HG03045 (cell line): ENCODE data around the gene IL1RL1.
"Not testable (repeated sequence)": the region's sequence is repeated elsewhere in the genome, so short reads cannot be mapped to it uniquely, and the experiment has no call there.

Experiments used
- ATAC-seq: cut with Tn5 transposase; IDR thresholded peaks from one replicate; pipeline ENCODE4 v1.9.1; 2021; ENCODE audit warnings: mild to moderate bottlenecking, moderate library complexity; ENCODE audit not compliant: unreplicated experiment

Gene IL1RL1

DNA sequence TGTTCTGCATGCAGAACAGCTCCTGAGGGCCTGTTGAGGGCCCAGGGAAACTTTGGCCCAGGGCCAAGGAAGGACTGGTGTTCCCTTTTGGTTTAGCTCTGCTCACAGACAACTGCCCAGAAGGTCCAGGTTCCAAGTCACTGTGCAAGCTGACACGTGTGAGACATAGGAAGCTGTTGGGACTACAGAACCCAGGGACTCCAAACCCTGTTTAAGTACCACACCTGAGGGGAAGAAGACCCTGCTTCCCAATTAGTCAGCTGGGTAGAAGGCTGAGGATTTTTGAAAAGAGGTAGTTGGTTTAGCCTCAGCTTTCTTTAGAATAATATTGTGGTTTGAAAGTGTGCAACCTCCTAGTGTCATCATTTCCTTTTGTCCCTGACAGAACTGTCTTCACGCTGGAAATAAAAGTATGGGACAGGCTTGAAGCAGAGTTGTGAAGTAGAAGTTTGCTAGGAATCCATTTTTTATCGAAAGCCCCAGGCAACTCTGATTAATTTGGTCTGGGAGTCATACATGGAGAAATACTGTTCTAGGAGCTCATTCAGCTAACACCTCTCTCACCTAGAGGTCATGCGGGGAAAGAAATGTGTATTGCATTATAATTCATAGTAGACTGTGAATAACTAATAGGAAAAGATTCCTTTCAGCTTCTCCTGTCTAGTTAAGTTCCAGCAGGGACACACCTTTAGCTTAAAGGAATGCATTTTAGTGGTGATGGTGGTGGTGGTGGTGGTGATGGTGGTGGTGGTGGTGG lies 19.9 kb upstream of the IL1RL1 start:
- ATAC-seq, result no peak

DNA sequence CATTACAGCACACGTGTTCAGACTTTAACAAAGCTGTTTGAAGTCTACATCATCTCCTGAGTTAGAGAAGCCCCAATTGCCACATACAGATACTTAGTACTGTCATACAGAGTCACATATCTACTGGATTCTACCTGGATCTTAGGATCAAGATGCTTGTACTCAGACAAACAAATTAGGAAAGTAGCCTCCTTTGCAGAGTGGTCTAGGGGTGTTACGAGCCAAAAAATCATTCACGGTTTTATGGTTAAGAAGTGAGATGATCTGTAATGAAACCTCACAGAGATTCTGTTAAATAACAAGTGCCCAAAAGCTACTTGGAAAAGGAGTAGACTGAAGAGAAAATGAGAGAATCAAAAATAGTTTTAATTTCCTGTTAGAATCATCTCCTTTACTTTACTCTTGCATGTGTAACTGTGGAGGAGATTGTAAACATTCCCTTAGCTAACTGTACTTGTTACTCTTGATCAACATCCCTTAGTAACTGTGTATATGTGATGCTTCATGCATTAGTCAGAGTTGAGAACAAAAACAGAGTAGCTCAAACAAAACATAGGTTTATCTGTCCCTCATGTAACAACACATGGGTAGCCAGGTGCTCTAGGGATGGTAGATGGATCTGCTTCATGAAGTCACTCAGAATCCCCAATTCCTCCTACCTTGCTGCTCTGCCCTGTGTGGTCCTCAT lies 16.4 kb upstream of the IL1RL1 start:
- ATAC-seq, result no peak

DNA sequence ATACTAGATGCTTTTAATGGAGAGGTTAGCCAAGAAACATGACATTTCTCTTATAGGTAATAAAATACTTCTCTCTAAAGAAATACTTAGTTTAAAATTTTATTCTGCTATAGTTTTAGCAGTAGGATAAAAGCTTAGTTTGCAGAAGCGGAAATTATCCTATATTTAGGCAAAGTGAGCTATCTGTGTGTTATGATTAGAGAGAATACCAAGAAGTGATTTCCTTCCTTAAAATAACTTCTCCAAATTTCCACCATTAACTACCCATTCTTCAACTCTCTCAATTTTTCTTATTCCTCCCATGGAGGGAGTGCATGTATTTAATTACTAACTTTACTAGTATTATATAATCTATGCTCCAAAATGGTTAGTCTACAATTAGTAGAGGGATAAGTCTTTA lies 15.8 kb upstream of the IL1RL1 start:
- ATAC-seq, result no peak

- no peak for ATAC-seq
Observed at GRCh38 chr2:102296449-102296848, 14.9 kb upstream of the IL1RL1 start.

- no peak for ATAC-seq
Observed at GRCh38 chr2:102297891-102298290, 13.5 kb upstream of the IL1RL1 start.

DNA sequence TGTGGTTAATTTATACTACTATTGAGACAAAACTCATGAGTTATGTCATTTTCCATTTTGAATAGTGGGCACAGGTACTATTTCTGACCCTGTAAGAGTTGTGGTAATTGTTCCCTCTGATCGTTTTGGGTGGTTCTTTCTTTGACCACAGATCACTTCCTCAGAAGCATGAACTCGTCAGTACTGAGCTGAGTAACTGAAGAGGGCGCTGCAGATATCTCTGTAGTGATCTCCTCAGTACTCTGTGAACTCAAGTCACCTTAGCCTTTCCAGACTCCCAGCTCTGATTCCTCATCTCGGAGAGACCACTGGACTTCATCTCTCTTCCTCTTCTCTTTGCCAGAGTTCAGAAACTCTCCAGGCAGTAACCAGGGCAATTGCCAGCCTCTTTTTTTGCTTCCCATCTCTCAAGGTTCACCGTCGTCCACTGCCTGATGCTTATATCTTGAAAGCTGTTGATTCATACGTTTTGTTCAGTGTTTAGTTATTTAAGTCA lies 9.4 kb upstream of the IL1RL1 start:
- ATAC-seq, result no peak

DNA sequence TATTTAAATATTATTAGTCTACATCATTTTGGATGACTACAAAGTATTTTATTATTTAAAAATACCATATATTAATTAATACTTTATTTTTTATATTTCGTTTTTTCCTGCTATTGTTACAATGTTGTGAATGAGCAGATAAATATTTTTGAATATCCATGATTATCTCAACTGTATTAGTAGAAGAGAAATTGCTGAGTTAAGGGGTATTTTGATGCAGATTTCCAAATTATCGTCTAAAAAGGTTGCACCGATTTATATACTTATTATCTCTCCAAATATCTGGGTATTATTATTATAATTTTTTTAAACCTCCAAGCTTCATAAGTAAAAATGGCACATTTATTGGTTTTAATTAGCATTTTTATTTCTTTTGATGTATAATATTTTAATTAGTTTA lies 8.9 kb upstream of the IL1RL1 start:
- ATAC-seq, result no peak

GRCh38 chr2:102303589-102303988 lies 7.8 kb upstream of the IL1RL1 start:
- ATAC-seq, result no peak

- ATAC-seq, result no peak
Observed at GRCh38 chr2:102304268-102304667, 7.1 kb upstream of the IL1RL1 start.

DNA sequence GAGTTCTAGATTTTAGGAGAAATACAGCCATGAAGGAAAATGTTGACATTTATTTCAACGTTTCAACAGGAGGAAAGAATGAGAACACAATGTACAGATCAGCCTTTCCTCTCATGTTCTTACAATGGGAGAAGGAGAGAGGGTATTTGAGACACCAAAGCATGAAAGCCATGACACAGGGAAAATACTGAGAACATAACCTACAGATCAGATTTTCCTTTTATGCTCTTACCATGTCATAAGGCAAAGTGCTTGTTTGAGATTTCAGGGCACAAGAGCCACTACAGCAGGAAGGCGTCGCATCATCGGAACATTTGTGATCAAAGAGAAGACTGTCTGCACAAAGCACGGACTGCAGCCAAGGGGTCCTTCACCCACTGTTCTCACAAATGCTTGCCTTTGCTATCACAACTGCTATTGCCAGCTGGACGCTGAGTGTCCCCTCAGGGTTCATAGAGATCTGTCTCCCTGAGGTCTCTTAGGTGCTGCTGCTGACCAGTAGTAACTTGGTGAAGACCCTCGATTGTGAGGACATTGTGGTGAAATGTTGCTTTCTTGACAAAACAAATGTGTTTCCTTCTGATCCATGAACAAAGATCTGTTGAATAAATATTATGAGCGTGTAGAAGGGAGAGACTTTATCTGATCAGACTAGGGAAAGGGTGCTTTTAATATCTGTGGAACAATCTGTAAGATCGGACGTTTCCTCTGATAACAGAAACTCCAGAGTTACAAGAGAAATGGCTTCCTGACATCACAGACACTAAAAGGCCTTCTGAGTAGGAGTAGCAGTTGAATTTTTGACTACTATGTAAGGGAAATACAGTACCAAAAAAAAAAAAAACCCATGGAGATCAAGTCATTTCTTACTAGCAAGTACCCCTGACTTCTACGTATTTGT lies 6.4 kb upstream of the IL1RL1 start:
- ATAC-seq, result no peak

DNA sequence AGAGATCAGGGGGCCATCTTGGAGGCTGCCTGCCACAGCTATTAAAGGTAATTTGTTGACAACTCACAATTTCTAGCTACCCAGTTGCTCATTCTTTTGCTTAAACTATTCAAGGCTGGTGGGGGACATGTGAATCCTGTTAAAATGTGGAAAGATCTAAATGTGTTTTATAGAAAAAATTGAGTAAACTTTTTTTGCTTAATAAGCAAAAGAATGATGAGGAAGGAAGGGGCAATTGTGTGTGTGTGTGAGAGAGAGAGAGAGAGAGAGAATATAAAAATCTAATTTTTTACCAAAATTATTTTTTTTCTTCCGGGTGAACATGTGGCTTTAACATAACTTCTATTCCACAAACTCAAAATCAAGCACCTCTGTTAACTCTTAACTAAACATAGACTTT lies 5.2 kb upstream of the IL1RL1 start:
- ATAC-seq, result no peak

DNA sequence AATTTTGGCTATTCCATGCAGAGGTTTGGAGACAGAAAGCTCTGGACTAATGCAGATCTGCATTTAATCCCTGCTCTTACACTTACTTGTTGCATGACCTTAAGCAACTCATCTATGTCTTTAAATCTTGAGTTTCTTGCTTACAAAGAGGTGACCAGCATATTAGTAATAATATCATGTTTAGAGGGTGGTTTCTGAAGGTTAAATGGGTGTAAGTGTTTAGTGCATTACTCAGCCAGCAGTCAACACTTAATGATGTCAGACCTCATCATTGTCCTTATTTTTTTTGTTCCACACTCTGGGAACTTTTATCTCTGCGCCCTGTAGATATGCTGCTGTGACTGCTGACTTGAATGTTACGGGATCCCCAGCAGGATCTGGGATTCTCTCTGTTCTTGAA lies 1.7 kb downstream of the IL1RL1 start:
- no peak for ATAC-seq

GRCh38 chr2:102313471-102313870 lies 2.1 kb downstream of the IL1RL1 start:
- ATAC-seq, result no peak

GRCh38 chr2:102313950-102314349 lies 2.6 kb downstream of the IL1RL1 start:
- no peak for ATAC-seq

DNA sequence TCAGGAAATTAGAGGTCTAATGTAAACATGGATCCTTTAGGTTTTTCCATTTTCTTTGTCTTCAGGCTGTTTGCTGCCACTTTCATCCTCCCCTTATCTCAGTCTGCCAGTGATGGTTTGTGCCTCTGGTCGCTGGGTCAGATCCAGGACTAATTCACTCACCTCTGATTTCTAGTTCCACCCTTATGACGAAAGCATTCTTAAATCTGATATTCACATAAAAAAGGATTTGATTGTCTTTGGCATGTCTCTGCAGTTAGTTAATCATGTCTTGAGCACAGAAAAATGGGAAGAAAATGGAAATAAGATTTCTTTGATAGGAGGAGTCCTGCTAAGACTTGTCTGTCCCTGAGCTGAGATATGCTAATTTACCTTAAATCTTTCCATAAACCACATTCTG lies 4.6 kb downstream of the IL1RL1 start:
- ATAC-seq, result no peak

DNA sequence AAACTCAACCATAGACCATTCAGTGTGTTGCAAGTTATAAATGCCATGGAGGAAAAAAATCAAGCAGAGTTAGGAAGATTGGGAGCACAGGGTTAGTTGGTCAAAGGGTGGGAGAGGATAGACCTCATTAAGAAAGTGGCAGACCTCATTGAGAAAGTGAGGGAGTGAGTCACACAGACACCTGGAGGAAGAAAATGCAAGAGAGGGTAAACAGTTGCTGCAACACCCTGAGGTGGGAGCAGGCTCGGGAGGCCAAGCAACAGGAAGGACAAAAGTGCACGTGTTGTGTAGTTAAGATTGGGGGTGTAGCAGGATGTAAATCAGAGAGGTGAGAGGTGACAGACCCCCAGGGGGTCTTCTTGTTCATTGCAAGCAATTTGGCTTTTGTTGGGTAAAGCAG lies 6.4 kb downstream of the IL1RL1 start:
- ATAC-seq, result no peak

- no peak for ATAC-seq
Observed at GRCh38 chr2:102318437-102318836, 7.1 kb downstream of the IL1RL1 start.

GRCh38 chr2:102321941-102322719 lies 10.8 kb downstream of the IL1RL1 start:
- no peak for ATAC-seq

GRCh38 chr2:102324914-102325313 lies 13.6 kb downstream of the IL1RL1 start:
- not testable (repeated sequence) for ATAC-seq

DNA sequence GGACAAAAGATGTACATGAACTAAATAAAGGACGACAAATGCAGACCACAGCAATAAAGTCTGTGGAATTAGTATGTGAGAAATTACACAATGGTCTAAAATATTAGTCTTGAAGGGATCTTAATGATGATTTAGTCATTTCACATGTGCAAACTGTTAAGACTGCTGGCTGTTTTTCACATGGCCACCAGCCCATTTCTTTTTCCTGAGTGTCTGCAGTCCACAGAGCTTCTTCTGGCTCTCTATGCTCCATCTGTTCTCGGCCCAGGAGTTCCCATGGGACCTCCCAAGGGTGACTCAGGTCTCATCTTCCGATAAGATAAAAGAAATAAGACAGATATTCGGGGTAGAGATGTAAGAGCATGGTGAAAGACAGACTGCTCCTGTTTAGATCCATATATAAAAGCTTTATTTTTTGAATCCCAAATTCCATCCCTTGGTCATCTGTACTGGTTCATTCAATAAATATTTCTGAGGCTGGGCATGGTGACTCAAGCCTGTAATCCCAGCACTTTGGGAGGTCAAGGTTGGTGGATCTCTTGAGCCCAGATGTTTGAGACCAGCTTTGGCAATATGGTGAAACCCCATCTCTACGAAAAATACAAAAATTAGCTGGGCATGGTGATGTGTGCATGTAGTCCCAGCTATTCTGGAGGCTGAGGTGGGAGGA lies 20.1 kb downstream of the IL1RL1 start:
- ATAC-seq, result no peak
